ENCODE measurements around the gene SLC17A2.

Gene SLC17A2

GRCh38 chr6:25960734-25961133 lies 30.2 kb upstream of the SLC17A2 start:
- no peak overlapping the region for H3K4me3 ChIP-seq (ENCODE audit: low read depth, low read length)
- TF ChIP-seq CTCF (conservative IDR thresholded peaks at IDR 0.05; ENCODE audit: low read depth, low read length): no peak
- no peak for DNase-seq (ENCODE audit: low read depth)

- DNase-seq (ENCODE audit: low read depth): peak; percentile 53
- no peak overlapping the region for H3K4me3 ChIP-seq (ENCODE audit: low read depth, low read length)
- no peak for TF ChIP-seq CTCF (conservative IDR thresholded peaks at IDR 0.05; ENCODE audit: low read depth, low read length)
Observed at GRCh38 chr6:25959890-25960536, 29.5 kb upstream of the SLC17A2 start.

- DNase-seq (ENCODE audit: low read depth): no peak
- H3K4me3 ChIP-seq (ENCODE audit: low read depth, low read length): no peak overlapping the region
- no peak for TF ChIP-seq CTCF (conservative IDR thresholded peaks at IDR 0.05; ENCODE audit: low read depth, low read length)
Observed at GRCh38 chr6:25958700-25959162, 28.2 kb upstream of the SLC17A2 start.

- TF ChIP-seq CTCF (conservative IDR thresholded peaks at IDR 0.05; ENCODE audit: low read depth, low read length): no peak
- H3K4me3 ChIP-seq (ENCODE audit: low read depth, low read length): no peak overlapping the region
- no peak for DNase-seq (ENCODE audit: low read depth)
Observed at GRCh38 chr6:25956226-25956625, 25.7 kb upstream of the SLC17A2 start.

GRCh38 chr6:25954756-25955155 lies 24.3 kb upstream of the SLC17A2 start:
- TF ChIP-seq CTCF (conservative IDR thresholded peaks at IDR 0.05; ENCODE audit: low read depth, low read length): no peak
- H3K4me3 ChIP-seq (ENCODE audit: low read depth, low read length): no peak overlapping the region
- no peak for DNase-seq (ENCODE audit: low read depth)

- no peak for TF ChIP-seq CTCF (conservative IDR thresholded peaks at IDR 0.05; ENCODE audit: low read depth, low read length)
- DNase-seq (ENCODE audit: low read depth): no peak
Observed at GRCh38 chr6:25953733-25954132, 23.2 kb upstream of the SLC17A2 start.

GRCh38 chr6:25952535-25952934 lies 22.0 kb upstream of the SLC17A2 start:
- no peak for TF ChIP-seq CTCF (conservative IDR thresholded peaks at IDR 0.05; ENCODE audit: low read depth, low read length)
- DNase-seq (ENCODE audit: low read depth): no peak
- no peak overlapping the region for H3K4me3 ChIP-seq (ENCODE audit: low read depth, low read length)

More at GRCh38 chr6:25953733-25954132, 23.2 kb upstream of the SLC17A2 start:
- no peak overlapping the region for H3K4me3 ChIP-seq (ENCODE audit: low read depth, low read length)
